Measurements from ENCODE around the gene PANK4. TPM values are rescaled to one million over a fixed set of nuclear protein-coding genes. Genes with fewer than 3 reads are reported as not detected.

The PANK4 gene
- total and polyA plus RNA-seq, 10 of the 15 experiments (the other 5 are each of a cell fraction or from before 2014, with no cell fraction given) = 0.35 to 38.0 (median 18.6) TPM

- CTCF ChIA-PET = interaction anchor here (0.6 to 1.5 kb wide), 2 partner anchors 46 to 52 kb away, joined by 3 to 8 read pairs; no protein-coding TSS in a partner anchor
- Histone ChIP-seq H4K20me1 (ENCODE audit: control insufficient read depth, insufficient read depth) (no peaks in the 10 kb centered on the region), H3K4me3 (no peak overlapping the region), H3K9ac (ENCODE audit: control insufficient read depth, insufficient read depth, low read length) (no peak overlapping the region), H3K27me3 (replicated peaks in 1 of 2; ENCODE audit: control insufficient read depth in 2 of 2, insufficient read depth in 2 of 2, low read length in 1 of 2) (no peaks in the 10 kb centered on the region), H3K79me2 (ENCODE audit: control insufficient read depth, insufficient read depth, low read length) (no peaks in the 10 kb centered on the region), H2AFZ (ENCODE audit: control insufficient read depth, low read depth, low read length) (no peak overlapping the region), H3K36me3 (ENCODE audit: control insufficient read depth in 2 of 2, insufficient read depth in 2 of 2, low read length in 1 of 2) (no peaks in the 10 kb centered on the region), H3K4me1 (ENCODE audit: control insufficient read depth, insufficient read depth, low read length) (peaks cover 10% of the 10 kb centered on the region), H3K4me2 (ENCODE audit: control insufficient read depth, insufficient read depth) (peak overlapping the region; percentile 54), H3K27ac (ENCODE audit: control insufficient read depth, insufficient read depth) (no peak overlapping the region), H3K9me3 (replicated peaks; ENCODE audit: control insufficient read depth, insufficient read depth, low read length) (no peaks in the 10 kb centered on the region)
- RAD21 ChIA-PET (ENCODE audit: unreplicated experiment) = interaction anchor here (1.1 to 1.9 kb wide), 3 partner anchors 30 to 80 kb away, joined by 3 to 11 read pairs (median 4); partner anchors contain the start of gene PANK4
- SMC1A ChIA-PET (ENCODE audit: uncharacterized antibody, unreplicated experiment) = interaction anchor here (0.9 to 1.1 kb wide), 2 partner anchors 28 to 50 kb away, joined by 3 to 4 read pairs; no protein-coding TSS in a partner anchor
- DNase-seq (ENCODE audit: low read depth, low spot score) (peak; percentile 25), FAIRE-seq (no peak), ATAC-seq (peak; percentile 86)
- BruUV-seq (replicated peaks) = no TSS peak
- WGBS (ENCODE audit: insufficient coverage, insufficient replicate concordance, low lambda C conversion rate, missing lambda C conversion rate) = 5% methylated on average over 26 of the region's 28 CpGs
- POLR2A ChIA-PET = interaction anchor here (2.0 kb wide), 1 partner anchor 89 kb away, joined by 9 read pairs; no protein-coding TSS in a partner anchor
- intact Hi-C loops (cut with micrococcal nuclease; ENCODE audit: unreplicated experiment) (no loop called here), in situ Hi-C loops (cut with MboI) (no loop called here)
- TF ChIP-seq DPF2 (IDR thresholded peaks at IDR 0.05) (peak; percentile 95), HDGF (IDR thresholded peaks at IDR 0.05) (peak; percentile 66; the same call in 1 of the 2 replicates), TCF12 (IDR thresholded peaks at IDR 0.05; ENCODE audit: low read depth, low read length) (peak; percentile 77; the same call in 1 of the 2 replicates), ZBTB40 (IDR thresholded peaks at IDR 0.05; ENCODE audit: borderline replicate concordance) (no peak), ZNF687 (IDR thresholded peaks at IDR 0.05) (0 out of 2 replicates have a peak, but pooled peaks have one; percentile 25), ZBED1 (IDR thresholded peaks at IDR 0.05; ENCODE audit: borderline replicate concordance) (no peak), ATF7 (IDR thresholded peaks at IDR 0.05; ENCODE audit: low read depth) (no peak), EP300 (IDR thresholded peaks at IDR 0.05; ENCODE audit: borderline replicate concordance in 1 of 2, control insufficient read depth in 1 of 2, low read depth in 2 of 2, low read length in 2 of 2) (peak in 1 of 2 experiments; percentile 43; a peak in 1 of 4 replicates), NBN (IDR thresholded peaks at IDR 0.05) (0 out of 2 replicates have a peak, but pooled peaks have one; percentile 29), MTA2 (IDR thresholded peaks at IDR 0.05; ENCODE audit: low read depth) (peak; percentile 55), HSF1 (IDR thresholded peaks at IDR 0.05; ENCODE audit: low read depth, low read length) (peak; percentile 76; the same call in 1 of the 2 replicates), IKZF1 (conservative IDR thresholded peaks at IDR 0.05) (peak; percentile 78), IKZF2 (IDR thresholded peaks at IDR 0.05) (peak; percentile 20 to 37; a peak in 2 of 4 replicates), GATAD2B (conservative IDR thresholded peaks at IDR 0.05; ENCODE audit: low read depth) (peak; percentile 84)
These were observed 30.2 kb downstream of the PANK4 start for GRCh38 chr1:2496087-2496622.

Measured in GM12878 (cell line).